WTC11 (cell line): ENCODE measurements around the gene DENND5A. TPM values are rescaled to one million over a fixed set of nuclear protein-coding genes. Genes with fewer than 3 reads are reported as not detected.
"Not testable (repeated sequence)": the region's sequence is repeated elsewhere in the genome, so short reads cannot be mapped to it uniquely, and the experiment has no call there.

Source experiments
- ATAC-seq: fragments of 200-7000 bp; cut with Tn5 transposase; 2 replicates; pipeline ENCODE4 v1.10.0; 2021; ENCODE audit warnings: mild to moderate bottlenecking, moderate library complexity
- CTCF ChIA-PET: fragments of 300-600 bp; sonication (Branson Sonifier 250); formaldehyde crosslinking; loops from one replicate; lab custom pipeline; 2021; ENCODE audit warnings: antibody characterized with exemption; lab: Charles Lee
- POLR2A ChIA-PET: fragments of 350-600 bp; sonication (Branson Sonifier 250); formaldehyde crosslinking; loops from one replicate; lab custom pipeline; 2021; ENCODE audit warnings: antibody characterized with exemption; lab: Charles Lee
- DNase-seq: peaks from one replicate; pipeline ENCODE4 v3.0.0; 2021; ENCODE audit warnings: low spot score
- H3K27ac Mint-ChIP-seq: 2 replicates; pipeline ENCODE4 v1.8.0; 2021; ENCODE audit warnings: mixed read lengths
- H3K27me3 Mint-ChIP-seq: 2 replicates; pipeline ENCODE4 v1.8.0; 2021; ENCODE audit warnings: low read depth, mild to moderate bottlenecking, moderate library complexity, mixed read lengths
- H3K36me3 Mint-ChIP-seq: 2 replicates; pipeline ENCODE4 v1.8.0; 2021; ENCODE audit warnings: mixed read lengths
- H3K4me1 Mint-ChIP-seq: 2 replicates; pipeline ENCODE4 v1.8.0; 2022; ENCODE audit warnings: mixed read lengths
- H3K4me3 Mint-ChIP-seq: 2 replicates; pipeline ENCODE4 v1.8.0; 2021; ENCODE audit warnings: mild to moderate bottlenecking, moderate library complexity, mixed read lengths
- H3K9me3 Mint-ChIP-seq: 2 replicates; pipeline ENCODE4 v1.8.0; 2021; ENCODE audit warnings: mixed read lengths
- ATF1 ChIP-seq: sonication (generic); formaldehyde crosslinking; IDR thresholded peaks from 2 replicates; pipeline ENCODE4 v1.8.1; 2023; ENCODE audit warnings: mild to moderate bottlenecking, moderate library complexity, missing genetic modification reagents
- ATF2 ChIP-seq: sonication (generic); formaldehyde crosslinking; IDR thresholded peaks from 2 replicates; pipeline ENCODE4 v1.8.1; 2022; ENCODE audit warnings: low read depth, missing genetic modification reagents, borderline replicate concordance
- ATF3 ChIP-seq: sonication (generic); formaldehyde crosslinking; conservative IDR thresholded peaks from 2 replicates; pipeline ENCODE4 v1.8.1; 2022; ENCODE audit warnings: mild to moderate bottlenecking, missing genetic modification reagents
- ATF6 ChIP-seq: sonication (generic); formaldehyde crosslinking; IDR thresholded peaks from 2 replicates; pipeline ENCODE4 v1.8.1; 2023; ENCODE audit warnings: mild to moderate bottlenecking, missing genetic modification reagents
- E2F1 ChIP-seq: sonication (generic); formaldehyde crosslinking; IDR thresholded peaks from 2 replicates; pipeline ENCODE4 v1.8.0; 2022; ENCODE audit warnings: mild to moderate bottlenecking, missing genetic modification reagents
- E2F4 ChIP-seq: sonication (generic); formaldehyde crosslinking; IDR thresholded peaks from 2 replicates; pipeline ENCODE4 v1.8.1; 2022; ENCODE audit warnings: low read depth, mild to moderate bottlenecking, moderate library complexity, missing genetic modification reagents, borderline replicate concordance
- FOXJ3 ChIP-seq: sonication (generic); formaldehyde crosslinking; IDR thresholded peaks from 2 replicates; pipeline ENCODE4 v1.9.0; 2021; ENCODE audit warnings: missing genetic modification reagents, mild to moderate bottlenecking, borderline replicate concordance
- GRHL2 ChIP-seq: fragments of 250-450 bp; sonication (Bioruptor Pico); IDR thresholded peaks from 2 replicates; pipeline ENCODE4 v1.8.0; 2022; ENCODE audit warnings: mild to moderate bottlenecking, moderate library complexity; ENCODE audit not compliant: insufficient replicate concordance, severe bottlenecking
- IRF2 ChIP-seq: sonication (generic); formaldehyde crosslinking; IDR thresholded peaks from 2 replicates; pipeline ENCODE4 v1.8.0; 2022; ENCODE audit warnings: low read depth, missing genetic modification reagents, borderline replicate concordance
- KAT7 ChIP-seq: sonication (generic); formaldehyde crosslinking; IDR thresholded peaks from 2 replicates; pipeline ENCODE4 v1.8.1; 2023; ENCODE audit warnings: missing genetic modification reagents, mild to moderate bottlenecking, borderline replicate concordance
- NFATC4 ChIP-seq: fragments of 250-450 bp; sonication (Bioruptor Pico); IDR thresholded peaks from 2 replicates; pipeline ENCODE4 v1.9.0; 2021; ENCODE audit warnings: mild to moderate bottlenecking
- NR3C1 ChIP-seq: sonication (generic); formaldehyde crosslinking; conservative IDR thresholded peaks from 2 replicates; pipeline ENCODE4 v1.8.1; 2023; ENCODE audit warnings: low read depth, mild to moderate bottlenecking, missing genetic modification reagents
- PRRX2 ChIP-seq: fragments of 250-450 bp; sonication (Bioruptor Pico); IDR thresholded peaks from 2 replicates; pipeline ENCODE4 v1.8.0; 2021; ENCODE audit warnings: mild to moderate bottlenecking
- SP1 ChIP-seq: sonication (generic); formaldehyde crosslinking; conservative IDR thresholded peaks from 2 replicates; pipeline ENCODE4 v1.8.1; 2022; ENCODE audit warnings: missing genetic modification reagents
- TEAD4 ChIP-seq: sonication (generic); formaldehyde crosslinking; IDR thresholded peaks from 2 replicates; pipeline ENCODE4 v1.8.0; 2022; ENCODE audit warnings: mild to moderate bottlenecking, missing genetic modification reagents
- USF2 ChIP-seq: sonication (generic); formaldehyde crosslinking; IDR thresholded peaks from 2 replicates; pipeline ENCODE4 v1.8.1; 2023; ENCODE audit warnings: mild to moderate bottlenecking, missing genetic modification reagents, moderate library complexity
- ZMAT4 ChIP-seq: fragments of 250-450 bp; sonication (Bioruptor Pico); IDR thresholded peaks from 2 replicates; pipeline ENCODE4 v1.9.0; 2021; ENCODE audit warnings: mild to moderate bottlenecking
- ZNF263 ChIP-seq: sonication (generic); formaldehyde crosslinking; IDR thresholded peaks from 2 replicates; pipeline ENCODE4 v1.8.1; 2022; ENCODE audit warnings: low read depth, mild to moderate bottlenecking, moderate library complexity, missing genetic modification reagents
- total RNA-seq: library from RNA; stranded (reverse); gene quantifications from 3 replicates; pipeline ENCODE4 v1.2.3, GENCODE V29; 2021

Gene DENND5A
- total RNA-seq, 1 experiment from 2014 or later, result 69.3 TPM

- POLR2A ChIA-PET, DNase-seq, H3K27ac Mint-ChIP-seq, ATAC-seq, H3K4me1 Mint-ChIP-seq, H3K36me3 Mint-ChIP-seq, H3K4me3 Mint-ChIP-seq, H3K9me3 Mint-ChIP-seq: not testable (repeated sequence)
- CTCF ChIA-PET, result interaction anchor here (0.9 to 6.5 kb wide), 5 partner anchors 19 to 163 kb away, joined by 3 to 64 read pairs (median 3); no protein-coding TSS in a partner anchor
- H3K27me3 Mint-ChIP-seq, result peaks cover 16% of the 10 kb centered on the region
Observed at GRCh38 chr11:9097186-9097943, 167.8 kb downstream of the DENND5A start.

- Mint-ChIP-seq H3K36me3 (no peaks in the 10 kb centered on the region), H3K9me3 (0 out of 2 replicates have a peak, but pooled peaks cover 4% of the 10 kb centered on the region), H3K4me1 (no peaks in the 10 kb centered on the region), H3K27ac (no peak overlapping the region), H3K4me3 (no peak overlapping the region), H3K27me3 (peaks cover 24% of the 10 kb centered on the region)
- ATAC-seq (no peak), DNase-seq (no peak)
- TF ChIP-seq PRRX2 (CRISPR knock-in tag) (no peak), E2F4 (CRISPR knock-in tag) (no peak), KAT7 (CRISPR knock-in tag) (no peak), ATF6 (no peak), FOXJ3 (CRISPR knock-in tag) (no peak), IRF2 (no peak), E2F1 (no peak), ATF1 (CRISPR knock-in tag) (no peak), NFATC4 (no peak), SP1 (CRISPR knock-in tag) (no peak), NR3C1 (CRISPR knock-in tag) (no peak)
- CTCF ChIA-PET, result interaction anchor here (0.7 to 6.5 kb wide), 21 partner anchors 8 to 439 kb away, joined by 3 to 64 read pairs (median 6); partner anchors contain the start of genes NRIP3 and ZNF143
- POLR2A ChIA-PET, result interaction anchor here (0.6 kb wide), 1 partner anchor 49 kb away, joined by 5 read pairs; no protein-coding TSS in a partner anchor
Observed at GRCh38 chr11:9096427-9096826, 168.7 kb downstream of the DENND5A start.

- ATAC-seq (no peak), DNase-seq (peak; percentile 59)
- Mint-ChIP-seq H3K4me3 (no peak overlapping the region), H3K4me1 (peaks cover 3% of the 10 kb centered on the region), H3K27ac (no peak overlapping the region), H3K36me3 (no peaks in the 10 kb centered on the region), H3K27me3 (peaks cover 29% of the 10 kb centered on the region), H3K9me3 (0 out of 2 replicates have a peak, but pooled peaks cover 4% of the 10 kb centered on the region)
- ChIA-PET CTCF (interaction anchor here (0.6 to 6.5 kb wide), 29 partner anchors 9 to 440 kb away, joined by 3 to 64 read pairs (median 6); partner anchors contain the start of genes NRIP3 and ZNF143), POLR2A (no interaction called here)
- TF ChIP-seq NFATC4 (no peak), ZNF263 (no peak), SP1 (CRISPR knock-in tag) (no peak), ZMAT4 (CRISPR knock-in tag) (no peak), ATF6 (no peak), TEAD4 (no peak), ATF2 (CRISPR knock-in tag) (no peak), GRHL2 (CRISPR knock-in tag) (no peak), USF2 (CRISPR knock-in tag) (no peak), ATF3 (CRISPR knock-in tag) (no peak)
Observed at GRCh38 chr11:9095421-9095820, 169.7 kb downstream of the DENND5A start.
